HCT116 (cell line): ENCODE results near the gene CHRD. TPM values are rescaled to one million over a fixed set of nuclear protein-coding genes. Genes with fewer than 3 reads are reported as not detected.

Experiments used
- ATAC-seq: fragments of 200-7000 bp; cut with Tn5 transposase; 2 replicates; pipeline ENCODE4 v1.9.1; 2020; ENCODE audit warnings: mild to moderate bottlenecking, moderate library complexity
- BruUV-seq: library from RNA; stranded (reverse); fragments of 400-500 nt; replicated peaks from 2 replicates; lab custom pipeline; 2021; lab: Mats Ljungman, UMichigan
- CTCF ChIA-PET: fragments of 300-600 bp; sonication (Branson Sonifier 250); formaldehyde crosslinking; loops from one replicate; lab custom pipeline; 2021; ENCODE audit warnings: antibody characterized with exemption; lab: Charles Lee
- POLR2A ChIA-PET: fragments of 300-600, 350-600 bp; sonication (Branson Sonifier 250); formaldehyde crosslinking; loops from one replicate; lab custom pipeline; 2021; ENCODE audit warnings: antibody characterized with exemption; lab: Charles Lee
- RAD21 ChIA-PET, 2 experiments: fragments of 300-600 bp; sonication (Branson Sonifier 250); formaldehyde crosslinking; loops; one replicate each; lab custom pipeline; 2023; ENCODE audit warnings: low total read pairs in 2 of 2; ENCODE audit not compliant: uncharacterized antibody in 2 of 2, unreplicated experiment in 2 of 2, low non-redundant PET in 1 of 2; lab: Charles Lee
- DNase-seq: peaks from one replicate; pipeline ENCODE4 v3.0.0-alpha.2; 2010; ENCODE audit warnings: low read depth, low spot score
- H2AFZ ChIP-seq: fragments of 200-600 bp; shearing (Covaris generic), sonication (generic); 2 replicates; pipeline ENCODE4 v1.6.1; 2017; ENCODE audit warnings: low read depth, mixed run types, mixed read lengths, antibody characterized with exemption, low read length; ENCODE audit not compliant: poor library complexity, severe bottlenecking
- H3K27ac ChIP-seq: 2 replicates; pipeline ENCODE4 v1.5.1; 2012; ENCODE audit warnings: low read depth, low read length
- H3K27me3 ChIP-seq: fragments of 200-600 bp; sonication (generic); 2 replicates; pipeline ENCODE4 v1.6.1; 2016; ENCODE audit warnings: mixed run types, low read length, mixed read lengths; ENCODE audit not compliant: insufficient read depth
- H3K36me3 ChIP-seq, 2 experiments: fragments of 200-500 bp in 1 of 2; fragments of 200-600 bp in 1 of 2; sonication (Bioruptor generic) in 1 of 2; sonication (generic) in 1 of 2; 2 replicates each; pipeline versions ENCODE4 v1.5.1 to v1.6.1; 2014 to 2016; ENCODE audit warnings: low read length in 2 of 2, inconsistent platforms in 1 of 2, mixed read lengths in 1 of 2, mixed run types in 1 of 2; ENCODE audit not compliant: insufficient read depth in 2 of 2, control insufficient read depth in 1 of 2
- H3K4me1 ChIP-seq, 2 experiments: fragments of 200-600 bp in 1 of 2; sonication (generic) in 1 of 2; 2 replicates each; pipeline versions ENCODE4 v1.5.1 to v1.6.1; 2012 to 2017; ENCODE audit warnings: low read length in 2 of 2, inconsistent platforms in 1 of 2, mild to moderate bottlenecking in 1 of 2, mixed read lengths in 1 of 2, mixed run types in 1 of 2, moderate library complexity in 1 of 2; ENCODE audit not compliant: insufficient read depth in 2 of 2, control insufficient read depth in 1 of 2
- H3K4me2 ChIP-seq: fragments of 200-600 bp; sonication (generic); 2 replicates; pipeline ENCODE4 v1.6.1; 2017; ENCODE audit warnings: mixed run types, low read length, mixed read lengths
- H3K4me3 ChIP-seq, 2 experiments: fragments of 200-600 bp in 1 of 2; sonication (generic) in 1 of 2; replicated peaks in 1 of 2; 2 replicates each; pipeline ENCODE4 v1.5.1; 2011 to 2016; ENCODE audit warnings: low read length in 2 of 2, control low read depth in 1 of 2, low read depth in 1 of 2, mild to moderate bottlenecking in 1 of 2, mixed read lengths in 1 of 2, mixed run types in 1 of 2
- H3K79me2 ChIP-seq: fragments of 200-600 bp; sonication (generic); 2 replicates; pipeline ENCODE4 v1.6.1; 2017; ENCODE audit warnings: mild to moderate bottlenecking, mixed run types, low read length, moderate library complexity, mixed read lengths; ENCODE audit not compliant: insufficient read depth
- H3K9ac ChIP-seq: fragments of 200-600 bp; sonication (generic); 2 replicates; pipeline ENCODE4 v1.6.1; 2016; ENCODE audit warnings: low read length, mixed read lengths
- H3K9me2 ChIP-seq: fragments of 200-600 bp; sonication (generic), shearing (Covaris generic); 2 replicates; pipeline ENCODE4 v1.6.1; 2017; ENCODE audit warnings: mixed run types, mild to moderate bottlenecking, moderate library complexity; ENCODE audit not compliant: insufficient read depth
- H3K9me3 ChIP-seq, 2 experiments: fragments of 200-500 bp in 1 of 2; fragments of 200-600 bp in 1 of 2; sonication (Bioruptor generic) in 1 of 2; sonication (generic) in 1 of 2; 2 replicates each; pipeline ENCODE4 v1.6.1; 2014 to 2017; ENCODE audit warnings: low read length in 2 of 2, mixed read lengths in 2 of 2, inconsistent platforms in 1 of 2, low read depth in 1 of 2, mild to moderate bottlenecking in 1 of 2, mixed run types in 1 of 2, moderate library complexity in 1 of 2; ENCODE audit not compliant: control insufficient read depth in 1 of 2, insufficient read depth in 1 of 2
- H4K20me1 ChIP-seq: fragments of 200-600 bp; sonication (generic), shearing (Covaris generic); 2 replicates; pipeline ENCODE4 v1.6.1; 2017; ENCODE audit warnings: mixed run types, mild to moderate bottlenecking, moderate library complexity; ENCODE audit not compliant: insufficient read depth
- CBX3 ChIP-seq: IDR thresholded peaks from 2 replicates; pipeline ENCODE4 v1.6.1; 2012; ENCODE audit warnings: low read depth
- EZH2 ChIP-seq: fragments of 200-600 bp; sonication (generic); IDR thresholded peaks from 2 replicates; pipeline ENCODE4 v1.6.1; 2017; ENCODE audit warnings: antibody characterized with exemption, mixed run types
- FOSL1 ChIP-seq: IDR thresholded peaks from 2 replicates; pipeline ENCODE4 v1.6.1; 2012; ENCODE audit warnings: low read depth
- SP1 ChIP-seq: IDR thresholded peaks from 2 replicates; pipeline ENCODE4 v1.6.1; 2012; ENCODE audit warnings: low read depth
- SRF ChIP-seq: IDR thresholded peaks from 2 replicates; pipeline ENCODE4 v1.6.1; 2012; ENCODE audit warnings: low read depth
- YY1 ChIP-seq: IDR thresholded peaks from 2 replicates; pipeline ENCODE4 v1.6.1; 2011; ENCODE audit warnings: low read length, low read depth, moderate library complexity, mild to moderate bottlenecking; ENCODE audit not compliant: insufficient replicate concordance; ENCODE audit errors: extremely low read depth
- ZFX ChIP-seq: fragments of 450-650 bp; IDR thresholded peaks from 2 replicates; pipeline ENCODE4 v1.6.1; 2017
- intact Hi-C: fragments of 100-400 bp; cut with micrococcal nuclease; formaldehyde crosslinking; loops from 2 replicates; pipeline ENCODE4 v1.10.0; 2022
- total RNA-seq: library from RNA; stranded (reverse); gene quantifications from one replicate; pipeline ENCODE4 v1.2.1, GENCODE V29; 2021; ENCODE audit not compliant: unreplicated experiment
- TF ChIP-seq, protein P1 (sequence below): IDR thresholded peaks from 2 replicates; pipeline ENCODE4 v1.6.1; 2011; ENCODE audit warnings: mild to moderate bottlenecking, low read length, moderate library complexity; ENCODE audit not compliant: insufficient replicate concordance; ENCODE audit errors: extremely low read depth
- TF ChIP-seq, protein P2 (sequence below): IDR thresholded peaks from 2 replicates; pipeline ENCODE4 v1.6.1; 2012; ENCODE audit warnings: low read depth

The CHRD gene
- total RNA-seq, 1 experiment from 2014 or later, result 8.0 TPM

DNA sequence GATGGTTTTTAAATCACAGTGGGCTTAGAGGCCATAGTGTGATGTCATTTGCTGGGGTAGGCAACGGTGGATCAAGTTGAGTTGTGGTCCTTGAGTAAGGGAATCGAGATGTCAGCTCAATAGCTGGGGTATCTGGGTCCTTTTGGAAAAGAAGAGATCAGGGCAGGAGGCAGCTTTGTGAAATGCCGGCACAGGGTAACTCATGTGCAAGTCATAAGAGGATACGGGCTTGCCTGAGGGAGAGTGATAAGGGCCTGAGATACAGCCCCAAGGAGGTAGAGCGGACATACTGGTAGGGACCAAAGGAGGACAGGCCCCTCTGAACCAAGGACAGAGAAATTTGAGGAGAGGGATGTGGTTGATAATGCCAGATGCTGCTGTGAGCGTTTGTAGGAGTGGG is 46.7 kb upstream of the CHRD start:
- Histone ChIP-seq H3K4me3 (no peak overlapping the region), H3K4me1 (peaks cover 2 to 68% of the 10 kb centered on the region in 2 experiments; a peak in 2 of 4 replicates), H3K9me2 (no peaks in the 10 kb centered on the region), H3K9me3 (no peaks in the 10 kb centered on the region), H4K20me1 (peaks cover 28% of the 10 kb centered on the region; the same call in 1 of the 2 replicates), H3K36me3 (peaks cover 49 to 64% of the 10 kb centered on the region in 2 experiments), H3K9ac (peak overlapping the region; percentile 25; the same call in 1 of the 2 replicates), H3K27me3 (no peaks in the 10 kb centered on the region), H3K27ac (peak overlapping the region; percentile 15; the same call in 1 of the 2 replicates), H3K4me2 (0 out of 2 replicates have a peak overlapping the region, but pooled peaks have one; percentile 9), H2AFZ (no peak overlapping the region), H3K79me2 (peaks cover 73% of the 10 kb centered on the region)
- CTCF ChIA-PET, result no interaction called here
- intact Hi-C loops, result no loop called here
- BruUV-seq, result no TSS peak
- POLR2A ChIA-PET, result no interaction called here
- ATAC-seq, result no peak
- TF ChIP-seq FOSL1 (no peak), YY1 (no peak), EZH2 (no peak), SRF (no peak), ZFX (no peak), CBX3 (no peak), SP1 (no peak)
- TF ChIP-seq, protein P1, sequence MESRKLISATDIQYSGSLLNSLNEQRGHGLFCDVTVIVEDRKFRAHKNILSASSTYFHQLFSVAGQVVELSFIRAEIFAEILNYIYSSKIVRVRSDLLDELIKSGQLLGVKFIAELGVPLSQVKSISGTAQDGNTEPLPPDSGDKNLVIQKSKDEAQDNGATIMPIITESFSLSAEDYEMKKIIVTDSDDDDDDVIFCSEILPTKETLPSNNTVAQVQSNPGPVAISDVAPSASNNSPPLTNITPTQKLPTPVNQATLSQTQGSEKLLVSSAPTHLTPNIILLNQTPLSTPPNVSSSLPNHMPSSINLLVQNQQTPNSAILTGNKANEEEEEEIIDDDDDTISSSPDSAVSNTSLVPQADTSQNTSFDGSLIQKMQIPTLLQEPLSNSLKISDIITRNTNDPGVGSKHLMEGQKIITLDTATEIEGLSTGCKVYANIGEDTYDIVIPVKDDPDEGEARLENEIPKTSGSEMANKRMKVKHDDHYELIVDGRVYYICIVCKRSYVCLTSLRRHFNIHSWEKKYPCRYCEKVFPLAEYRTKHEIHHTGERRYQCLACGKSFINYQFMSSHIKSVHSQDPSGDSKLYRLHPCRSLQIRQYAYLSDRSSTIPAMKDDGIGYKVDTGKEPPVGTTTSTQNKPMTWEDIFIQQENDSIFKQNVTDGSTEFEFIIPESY, result no peak
- TF ChIP-seq, protein P2, sequence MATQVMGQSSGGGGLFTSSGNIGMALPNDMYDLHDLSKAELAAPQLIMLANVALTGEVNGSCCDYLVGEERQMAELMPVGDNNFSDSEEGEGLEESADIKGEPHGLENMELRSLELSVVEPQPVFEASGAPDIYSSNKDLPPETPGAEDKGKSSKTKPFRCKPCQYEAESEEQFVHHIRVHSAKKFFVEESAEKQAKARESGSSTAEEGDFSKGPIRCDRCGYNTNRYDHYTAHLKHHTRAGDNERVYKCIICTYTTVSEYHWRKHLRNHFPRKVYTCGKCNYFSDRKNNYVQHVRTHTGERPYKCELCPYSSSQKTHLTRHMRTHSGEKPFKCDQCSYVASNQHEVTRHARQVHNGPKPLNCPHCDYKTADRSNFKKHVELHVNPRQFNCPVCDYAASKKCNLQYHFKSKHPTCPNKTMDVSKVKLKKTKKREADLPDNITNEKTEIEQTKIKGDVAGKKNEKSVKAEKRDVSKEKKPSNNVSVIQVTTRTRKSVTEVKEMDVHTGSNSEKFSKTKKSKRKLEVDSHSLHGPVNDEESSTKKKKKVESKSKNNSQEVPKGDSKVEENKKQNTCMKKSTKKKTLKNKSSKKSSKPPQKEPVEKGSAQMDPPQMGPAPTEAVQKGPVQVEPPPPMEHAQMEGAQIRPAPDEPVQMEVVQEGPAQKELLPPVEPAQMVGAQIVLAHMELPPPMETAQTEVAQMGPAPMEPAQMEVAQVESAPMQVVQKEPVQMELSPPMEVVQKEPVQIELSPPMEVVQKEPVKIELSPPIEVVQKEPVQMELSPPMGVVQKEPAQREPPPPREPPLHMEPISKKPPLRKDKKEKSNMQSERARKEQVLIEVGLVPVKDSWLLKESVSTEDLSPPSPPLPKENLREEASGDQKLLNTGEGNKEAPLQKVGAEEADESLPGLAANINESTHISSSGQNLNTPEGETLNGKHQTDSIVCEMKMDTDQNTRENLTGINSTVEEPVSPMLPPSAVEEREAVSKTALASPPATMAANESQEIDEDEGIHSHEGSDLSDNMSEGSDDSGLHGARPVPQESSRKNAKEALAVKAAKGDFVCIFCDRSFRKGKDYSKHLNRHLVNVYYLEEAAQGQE, result no peak
- RAD21 ChIA-PET, result no interaction called here
- DNase-seq, result no peak
